ENCODE measurements around the gene STRIT1.
"Not testable (repeated sequence)": the region's sequence is repeated elsewhere in the genome, so short reads cannot be mapped to it uniquely, and the experiment has no call there.

GRCh38 chr3:155275159-155275754 lies 18.2 kb downstream of the STRIT1 start:
- TF ChIP-seq, protein P1, sequence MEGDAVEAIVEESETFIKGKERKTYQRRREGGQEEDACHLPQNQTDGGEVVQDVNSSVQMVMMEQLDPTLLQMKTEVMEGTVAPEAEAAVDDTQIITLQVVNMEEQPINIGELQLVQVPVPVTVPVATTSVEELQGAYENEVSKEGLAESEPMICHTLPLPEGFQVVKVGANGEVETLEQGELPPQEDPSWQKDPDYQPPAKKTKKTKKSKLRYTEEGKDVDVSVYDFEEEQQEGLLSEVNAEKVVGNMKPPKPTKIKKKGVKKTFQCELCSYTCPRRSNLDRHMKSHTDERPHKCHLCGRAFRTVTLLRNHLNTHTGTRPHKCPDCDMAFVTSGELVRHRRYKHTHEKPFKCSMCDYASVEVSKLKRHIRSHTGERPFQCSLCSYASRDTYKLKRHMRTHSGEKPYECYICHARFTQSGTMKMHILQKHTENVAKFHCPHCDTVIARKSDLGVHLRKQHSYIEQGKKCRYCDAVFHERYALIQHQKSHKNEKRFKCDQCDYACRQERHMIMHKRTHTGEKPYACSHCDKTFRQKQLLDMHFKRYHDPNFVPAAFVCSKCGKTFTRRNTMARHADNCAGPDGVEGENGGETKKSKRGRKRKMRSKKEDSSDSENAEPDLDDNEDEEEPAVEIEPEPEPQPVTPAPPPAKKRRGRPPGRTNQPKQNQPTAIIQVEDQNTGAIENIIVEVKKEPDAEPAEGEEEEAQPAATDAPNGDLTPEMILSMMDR (IDR thresholded peaks at IDR 0.05; ENCODE audit: insufficient read depth, low read depth, low read length) = not testable (repeated sequence)
- TF ChIP-seq EZH2 (IDR thresholded peaks at IDR 0.05; ENCODE audit: insufficient read depth, low read length) = not testable (repeated sequence)

Data from astrocyte (in vitro differentiated cells and primary cell).